MM.1S (cell line): ENCODE results near the gene KPNA1.

Experiments used
- EZH2phosphoT487 ChIP-seq: fragments of 300-600 bp; sonication (generic); IDR thresholded peaks from 2 replicates; pipeline ENCODE4 v1.6.1; 2018; ENCODE audit warnings: antibody characterized with exemption, low read length
- TF ChIP-seq, protein P1 (sequence below): fragments of 300-600 bp; sonication (generic); IDR thresholded peaks from 2 replicates; pipeline ENCODE4 v1.5.1; 2016; ENCODE audit warnings: antibody characterized with exemption, low read length, mixed read lengths

DNA sequence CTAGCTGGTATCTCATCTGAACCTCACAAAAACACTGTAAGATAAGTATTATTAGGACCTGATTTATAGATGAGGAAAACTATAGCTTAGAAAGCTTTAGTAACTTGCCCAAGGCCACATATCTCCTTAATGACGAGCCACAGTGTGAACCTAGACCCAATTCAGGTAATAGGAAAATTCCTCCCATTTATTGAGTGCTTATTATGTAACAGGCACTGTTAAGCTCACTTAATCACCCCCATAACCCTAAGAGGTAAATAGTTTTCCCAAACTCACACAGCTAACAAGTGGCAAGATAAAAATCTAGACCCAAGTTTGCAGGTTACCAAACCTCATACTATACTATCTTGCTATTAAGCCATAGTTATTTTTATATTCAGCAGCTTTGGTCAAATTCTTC lies 106.8 kb downstream of the KPNA1 start:
- TF ChIP-seq, protein P1, sequence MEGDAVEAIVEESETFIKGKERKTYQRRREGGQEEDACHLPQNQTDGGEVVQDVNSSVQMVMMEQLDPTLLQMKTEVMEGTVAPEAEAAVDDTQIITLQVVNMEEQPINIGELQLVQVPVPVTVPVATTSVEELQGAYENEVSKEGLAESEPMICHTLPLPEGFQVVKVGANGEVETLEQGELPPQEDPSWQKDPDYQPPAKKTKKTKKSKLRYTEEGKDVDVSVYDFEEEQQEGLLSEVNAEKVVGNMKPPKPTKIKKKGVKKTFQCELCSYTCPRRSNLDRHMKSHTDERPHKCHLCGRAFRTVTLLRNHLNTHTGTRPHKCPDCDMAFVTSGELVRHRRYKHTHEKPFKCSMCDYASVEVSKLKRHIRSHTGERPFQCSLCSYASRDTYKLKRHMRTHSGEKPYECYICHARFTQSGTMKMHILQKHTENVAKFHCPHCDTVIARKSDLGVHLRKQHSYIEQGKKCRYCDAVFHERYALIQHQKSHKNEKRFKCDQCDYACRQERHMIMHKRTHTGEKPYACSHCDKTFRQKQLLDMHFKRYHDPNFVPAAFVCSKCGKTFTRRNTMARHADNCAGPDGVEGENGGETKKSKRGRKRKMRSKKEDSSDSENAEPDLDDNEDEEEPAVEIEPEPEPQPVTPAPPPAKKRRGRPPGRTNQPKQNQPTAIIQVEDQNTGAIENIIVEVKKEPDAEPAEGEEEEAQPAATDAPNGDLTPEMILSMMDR, result no peak
- TF ChIP-seq EZH2phosphoT487, result no peak
